DOHH2 (cell line): ENCODE results near the gene TTLL3.

ENCODE experiments used
- H3F3A ChIP-seq: fragments of 200-600 bp; sonication (generic), shearing (Covaris generic); 2 replicates; pipeline ENCODE4 v1.6.0; 2016; ENCODE audit warnings: antibody characterized with exemption, mild to moderate bottlenecking; ENCODE audit not compliant: control insufficient read depth, insufficient read depth
- H3K27ac ChIP-seq: fragments of 200-600 bp; sonication (generic); 2 replicates; pipeline ENCODE4 v1.5.1; 2014; ENCODE audit warnings: low read depth, mild to moderate bottlenecking, low read length, moderate library complexity
- H3K27me3 ChIP-seq: fragments of 200-600 bp; sonication (generic); 2 replicates; pipeline ENCODE4 v1.6.1; 2014; ENCODE audit warnings: mild to moderate bottlenecking, low read length, mixed read lengths; ENCODE audit not compliant: control insufficient read depth
- H3K36me3 ChIP-seq: fragments of 200-600 bp; sonication (generic); 2 replicates; pipeline ENCODE4 v1.6.1; 2014; ENCODE audit warnings: mild to moderate bottlenecking, low read length, moderate library complexity, mixed read lengths; ENCODE audit not compliant: control insufficient read depth
- H3K4me1 ChIP-seq: fragments of 200-600 bp; sonication (generic); 2 replicates; pipeline ENCODE4 v1.6.1; 2014; ENCODE audit warnings: mild to moderate bottlenecking, low read length, mixed read lengths; ENCODE audit not compliant: control insufficient read depth
- H3K4me2 ChIP-seq: fragments of 200-600 bp; sonication (generic); 2 replicates; pipeline ENCODE4 v1.6.0; 2014; ENCODE audit warnings: mild to moderate bottlenecking, low read length, moderate library complexity
- H3K4me3 ChIP-seq: fragments of 200-600 bp; sonication (generic); 2 replicates; pipeline ENCODE4 v1.5.1; 2014; ENCODE audit warnings: mild to moderate bottlenecking, low read length, mixed read lengths
- H3K79me2 ChIP-seq: fragments of 200-600 bp; sonication (generic); 2 replicates; pipeline ENCODE4 v1.6.1; 2014; ENCODE audit warnings: mild to moderate bottlenecking, low read length, mixed read lengths; ENCODE audit not compliant: control insufficient read depth
- H3K9me2 ChIP-seq: fragments of 200-600 bp; sonication (generic); replicated peaks from 2 replicates; pipeline ENCODE4 v1.6.1; 2014; ENCODE audit warnings: mild to moderate bottlenecking, low read length, mixed read lengths; ENCODE audit not compliant: control insufficient read depth
- H3K9me3 ChIP-seq: fragments of 200-600 bp; sonication (generic); 2 replicates; pipeline ENCODE4 v1.6.1; 2014; ENCODE audit warnings: antibody characterized with exemption, low read length, mixed read lengths; ENCODE audit not compliant: control insufficient read depth, insufficient read depth
- H4K20me1 ChIP-seq: fragments of 200-600 bp; sonication (generic); 2 replicates; pipeline ENCODE4 v1.6.0; 2014; ENCODE audit warnings: low read depth, mild to moderate bottlenecking, antibody characterized with exemption, low read length, moderate library complexity; ENCODE audit not compliant: control insufficient read depth, insufficient read depth
- EZH2phosphoT487 ChIP-seq: fragments of 200-600 bp; sonication (generic); IDR thresholded peaks from 2 replicates; pipeline ENCODE4 v1.6.1; 2017; ENCODE audit warnings: borderline replicate concordance, mild to moderate bottlenecking, antibody characterized with exemption, low read length, moderate library complexity, mixed read lengths
- TF ChIP-seq, protein P1 (sequence below): fragments of 200-600 bp; sonication (generic); IDR thresholded peaks from one replicate; pipeline ENCODE4 v1.5.1; 2014; ENCODE audit warnings: antibody characterized with exemption, mild to moderate bottlenecking, low read depth, low read length; ENCODE audit not compliant: poor library complexity, severe bottlenecking

Gene TTLL3

DNA sequence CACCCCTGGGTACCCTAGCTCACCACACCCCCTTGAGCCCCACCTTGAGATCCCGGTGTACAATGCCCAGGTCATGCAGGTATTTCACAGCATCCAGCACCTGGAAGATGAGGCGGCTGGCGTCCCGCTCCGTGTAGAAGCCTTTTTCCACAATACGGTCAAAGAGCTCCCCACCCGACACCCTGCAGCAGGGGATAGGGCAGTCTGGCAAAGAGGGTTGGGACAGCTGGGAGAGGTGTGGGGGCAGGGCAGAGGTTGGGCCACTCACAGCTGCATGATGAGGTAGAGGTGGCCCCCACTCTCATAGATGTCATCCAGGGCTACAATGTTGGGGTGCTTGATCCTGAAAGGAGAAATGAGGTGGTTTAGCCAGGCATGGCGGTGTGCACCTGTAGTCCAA lies 47.2 kb upstream of the TTLL3 start:
- H3K36me3 ChIP-seq = peaks cover 12% of the 10 kb centered on the region; the same call in 1 of the 2 replicates
- H3F3A ChIP-seq = no peaks in the 10 kb centered on the region; the same call in 1 of the 2 replicates
- H3K27me3 ChIP-seq = no peaks in the 10 kb centered on the region
- TF ChIP-seq, protein P1, sequence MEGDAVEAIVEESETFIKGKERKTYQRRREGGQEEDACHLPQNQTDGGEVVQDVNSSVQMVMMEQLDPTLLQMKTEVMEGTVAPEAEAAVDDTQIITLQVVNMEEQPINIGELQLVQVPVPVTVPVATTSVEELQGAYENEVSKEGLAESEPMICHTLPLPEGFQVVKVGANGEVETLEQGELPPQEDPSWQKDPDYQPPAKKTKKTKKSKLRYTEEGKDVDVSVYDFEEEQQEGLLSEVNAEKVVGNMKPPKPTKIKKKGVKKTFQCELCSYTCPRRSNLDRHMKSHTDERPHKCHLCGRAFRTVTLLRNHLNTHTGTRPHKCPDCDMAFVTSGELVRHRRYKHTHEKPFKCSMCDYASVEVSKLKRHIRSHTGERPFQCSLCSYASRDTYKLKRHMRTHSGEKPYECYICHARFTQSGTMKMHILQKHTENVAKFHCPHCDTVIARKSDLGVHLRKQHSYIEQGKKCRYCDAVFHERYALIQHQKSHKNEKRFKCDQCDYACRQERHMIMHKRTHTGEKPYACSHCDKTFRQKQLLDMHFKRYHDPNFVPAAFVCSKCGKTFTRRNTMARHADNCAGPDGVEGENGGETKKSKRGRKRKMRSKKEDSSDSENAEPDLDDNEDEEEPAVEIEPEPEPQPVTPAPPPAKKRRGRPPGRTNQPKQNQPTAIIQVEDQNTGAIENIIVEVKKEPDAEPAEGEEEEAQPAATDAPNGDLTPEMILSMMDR = no peak
- TF ChIP-seq EZH2phosphoT487 = no peak
- H4K20me1 ChIP-seq = no peaks in the 10 kb centered on the region
- H3K4me2 ChIP-seq = no peak overlapping the region
- no peaks in the 10 kb centered on the region for H3K9me2 ChIP-seq
- H3K4me3 ChIP-seq = no peak overlapping the region
- no peak overlapping the region for H3K27ac ChIP-seq
- no peaks in the 10 kb centered on the region for H3K79me2 ChIP-seq
- H3K4me1 ChIP-seq = peaks cover 11% of the 10 kb centered on the region
- no peaks in the 10 kb centered on the region for H3K9me3 ChIP-seq

DNA sequence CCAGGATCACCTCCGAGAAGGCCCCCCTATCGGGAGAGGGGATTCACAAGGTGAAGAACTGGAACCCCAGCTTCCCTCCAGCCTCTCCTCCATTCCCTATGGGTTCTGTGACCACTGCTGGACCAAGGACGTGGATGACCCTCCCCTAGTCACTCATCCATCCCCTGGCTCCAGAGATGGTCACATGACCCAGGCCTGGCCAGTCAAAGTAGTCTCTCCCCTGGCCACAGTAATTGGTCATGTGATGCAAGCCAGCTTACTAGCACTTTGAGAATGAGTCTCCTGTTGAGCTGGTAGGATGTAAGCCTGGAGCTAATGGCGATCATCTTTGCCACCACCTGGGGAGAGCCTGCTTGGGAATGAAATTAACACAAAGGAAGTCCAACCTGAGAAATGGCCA lies 44.2 kb upstream of the TTLL3 start:
- Histone ChIP-seq H3K36me3 (no peaks in the 10 kb centered on the region), H3K27me3 (peaks cover 11% of the 10 kb centered on the region), H3F3A (no peaks in the 10 kb centered on the region; the same call in 1 of the 2 replicates), H3K9me3 (no peaks in the 10 kb centered on the region), H4K20me1 (no peaks in the 10 kb centered on the region), H3K9me2 (no peaks in the 10 kb centered on the region), H3K27ac (no peak overlapping the region), H3K4me2 (no peak overlapping the region), H3K79me2 (no peaks in the 10 kb centered on the region), H3K4me3 (no peak overlapping the region), H3K4me1 (peaks cover 27% of the 10 kb centered on the region)
- TF ChIP-seq, protein P1 = no peak
- no peak for TF ChIP-seq EZH2phosphoT487

DNA sequence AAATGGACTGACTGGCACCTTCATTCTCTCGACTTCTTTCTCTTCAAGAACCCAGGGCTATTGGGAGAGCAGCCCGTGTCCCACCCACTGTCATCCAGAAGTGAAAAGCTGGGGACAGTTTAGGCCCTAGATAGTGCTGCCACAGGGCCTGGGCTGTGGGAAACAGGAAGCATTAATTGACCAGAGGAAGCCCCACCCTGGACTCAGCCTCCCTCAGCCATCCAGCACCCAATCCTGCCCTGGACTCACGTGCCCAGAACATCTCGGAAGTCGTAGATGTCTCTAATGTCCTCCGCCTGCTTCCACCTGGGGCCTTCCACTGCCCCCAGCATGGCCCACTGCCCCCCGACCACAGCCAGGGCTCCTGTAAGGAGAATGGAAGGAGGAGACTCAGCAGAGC lies 42.6 kb upstream of the TTLL3 start:
- no peaks in the 10 kb centered on the region for H3K36me3 ChIP-seq
- H3K27me3 ChIP-seq = peaks cover 11% of the 10 kb centered on the region
- no peaks in the 10 kb centered on the region for H3F3A ChIP-seq
- no peak overlapping the region for H3K4me3 ChIP-seq
- no peak overlapping the region for H3K27ac ChIP-seq
- no peaks in the 10 kb centered on the region for H3K79me2 ChIP-seq
- no peak overlapping the region for H3K4me2 ChIP-seq
- TF ChIP-seq, protein P1 = no peak
- no peak for TF ChIP-seq EZH2phosphoT487
- H4K20me1 ChIP-seq = no peaks in the 10 kb centered on the region
- no peaks in the 10 kb centered on the region for H3K9me3 ChIP-seq
- H3K4me1 ChIP-seq = peaks cover 27% of the 10 kb centered on the region
- no peaks in the 10 kb centered on the region for H3K9me2 ChIP-seq
